ENCODE data around the gene ZIC5. TPM values are rescaled to one million over a fixed set of nuclear protein-coding genes. Genes with fewer than 3 reads are reported as not detected.
A peak's percentile ranks its signal among the peaks of the same experiment; 100 is the strongest.

Gene ZIC5
- total RNA-seq, 1 experiment from 2014 or later = 45.9 TPM

DNA sequence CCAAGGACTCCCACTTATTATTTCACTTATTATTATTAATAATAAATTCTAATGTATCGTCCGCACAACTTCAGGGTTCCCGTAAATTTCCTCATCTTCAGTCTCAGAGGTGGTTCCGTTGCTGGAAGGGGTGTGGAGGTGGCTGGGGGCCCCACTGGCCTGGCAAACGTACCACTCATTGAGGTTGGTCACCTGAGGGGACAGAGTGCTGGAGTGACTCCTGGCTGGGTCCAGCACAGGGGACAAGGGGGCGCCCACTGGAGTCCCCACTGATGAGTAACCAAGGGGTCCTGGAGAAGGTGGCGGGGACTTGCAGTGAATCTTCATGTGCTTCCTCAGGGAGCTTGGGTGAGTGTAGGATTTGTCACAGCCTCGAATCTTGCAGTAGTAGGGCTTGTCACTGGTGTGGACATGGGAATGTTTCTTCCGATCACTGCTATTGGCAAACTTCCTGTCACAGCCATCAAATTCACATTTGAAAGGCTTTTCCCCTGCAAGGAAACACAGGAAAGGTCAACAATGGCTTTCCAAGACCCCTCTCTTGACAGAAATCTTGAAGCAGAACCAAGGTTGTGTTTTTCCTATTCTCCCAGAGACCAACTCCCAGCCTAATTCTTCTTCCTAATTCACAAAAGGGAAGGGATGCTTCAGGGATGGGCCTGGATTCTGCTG, 6.1 kb downstream of the ZIC5 start:
- no peak overlapping the region for H3K4me3 ChIP-seq (ENCODE audit: insufficient read depth, low read depth, low read length)
- DNase-seq = no peak
- H3K27me3 ChIP-seq (ENCODE audit: control insufficient read depth, insufficient read depth, low read length) = peaks cover 43% of the 10 kb centered on the region
- peaks cover 7% of the 10 kb centered on the region for H3K36me3 ChIP-seq (replicated peaks; ENCODE audit: control insufficient read depth, insufficient read depth, low read length)

- Histone ChIP-seq H3K36me3 (replicated peaks; ENCODE audit: control insufficient read depth, insufficient read depth, low read length) (peaks cover 5% of the 10 kb centered on the region), H3K4me3 (ENCODE audit: insufficient read depth, low read depth, low read length) (no peak overlapping the region), H3K27me3 (ENCODE audit: control insufficient read depth, insufficient read depth, low read length) (peaks cover 50% of the 10 kb centered on the region)
- no peak for DNase-seq
Measured at GRCh38 chr13:99963816-99964339, 7.7 kb downstream of the ZIC5 start.

- peaks cover 45% of the 10 kb centered on the region for H3K27me3 ChIP-seq (ENCODE audit: control insufficient read depth, insufficient read depth, low read length)
Measured at GRCh38 chr13:99962242-99962641, 9.3 kb downstream of the ZIC5 start.

GRCh38 chr13:99961636-99962035, 9.9 kb downstream of the ZIC5 start:
- peaks cover 51% of the 10 kb centered on the region for H3K27me3 ChIP-seq (ENCODE audit: control insufficient read depth, insufficient read depth, low read length)

More at GRCh38 chr13:99962242-99962641, 9.3 kb downstream of the ZIC5 start:
- DNase-seq = no peak
- H3K4me3 ChIP-seq (ENCODE audit: insufficient read depth, low read depth, low read length) = no peak overlapping the region
- H3K36me3 ChIP-seq (replicated peaks; ENCODE audit: control insufficient read depth, insufficient read depth, low read length) = peaks cover 5% of the 10 kb centered on the region

DNA sequence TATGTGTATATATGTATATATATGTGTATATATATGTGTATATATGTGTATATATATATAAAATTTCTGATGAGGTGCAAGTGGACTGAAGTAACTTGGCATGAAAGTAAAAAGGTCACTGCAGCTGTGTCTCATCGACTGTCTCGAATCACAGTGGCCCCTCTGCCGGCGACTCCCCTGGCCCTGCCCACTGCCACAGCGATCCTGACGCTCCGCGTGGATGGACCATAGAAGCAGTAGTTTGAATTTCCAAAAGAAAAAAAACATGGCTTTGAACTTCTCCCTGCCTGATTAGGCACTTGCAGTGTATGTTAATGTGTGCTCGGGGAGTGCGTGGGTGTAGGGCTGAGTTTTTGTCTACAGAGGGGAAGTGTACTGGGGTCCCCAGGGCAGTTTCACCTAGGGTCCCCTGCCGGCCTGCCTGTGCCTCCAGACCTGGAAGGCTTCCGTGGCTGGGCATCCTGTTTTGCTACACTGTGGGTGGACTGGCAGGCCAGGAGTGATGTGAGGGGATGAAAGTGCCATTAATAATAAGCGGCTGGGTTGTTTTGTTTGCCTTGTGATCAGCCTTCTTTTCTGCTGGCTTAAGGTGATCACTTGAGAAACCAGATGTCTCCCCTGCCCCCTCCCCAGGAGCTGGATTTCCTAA, 10.8 kb downstream of the ZIC5 start:
- Histone ChIP-seq H3K27me3 (ENCODE audit: control insufficient read depth, insufficient read depth, low read length) (peaks cover 59% of the 10 kb centered on the region), H3K36me3 (replicated peaks; ENCODE audit: control insufficient read depth, insufficient read depth, low read length) (peaks cover 5% of the 10 kb centered on the region), H3K4me3 (ENCODE audit: insufficient read depth, low read depth, low read length) (no peak overlapping the region)
- DNase-seq = peak; percentile 59

More at GRCh38 chr13:99961636-99962035, 9.9 kb downstream of the ZIC5 start:
- no peak for DNase-seq
- H3K4me3 ChIP-seq (ENCODE audit: insufficient read depth, low read depth, low read length) = no peak overlapping the region
- peaks cover 5% of the 10 kb centered on the region for H3K36me3 ChIP-seq (replicated peaks; ENCODE audit: control insufficient read depth, insufficient read depth, low read length)

- peaks cover 70% of the 10 kb centered on the region for H3K27me3 ChIP-seq (ENCODE audit: control insufficient read depth, insufficient read depth, low read length)
- peak; percentile 88 for DNase-seq
- H3K4me3 ChIP-seq (ENCODE audit: insufficient read depth, low read depth, low read length) = peak overlapping the region; percentile 41
- H3K36me3 ChIP-seq (replicated peaks; ENCODE audit: control insufficient read depth, insufficient read depth, low read length) = peaks cover under 1% of the 10 kb centered on the region
Measured at GRCh38 chr13:99959540-99960230, 11.9 kb downstream of the ZIC5 start.

DNA sequence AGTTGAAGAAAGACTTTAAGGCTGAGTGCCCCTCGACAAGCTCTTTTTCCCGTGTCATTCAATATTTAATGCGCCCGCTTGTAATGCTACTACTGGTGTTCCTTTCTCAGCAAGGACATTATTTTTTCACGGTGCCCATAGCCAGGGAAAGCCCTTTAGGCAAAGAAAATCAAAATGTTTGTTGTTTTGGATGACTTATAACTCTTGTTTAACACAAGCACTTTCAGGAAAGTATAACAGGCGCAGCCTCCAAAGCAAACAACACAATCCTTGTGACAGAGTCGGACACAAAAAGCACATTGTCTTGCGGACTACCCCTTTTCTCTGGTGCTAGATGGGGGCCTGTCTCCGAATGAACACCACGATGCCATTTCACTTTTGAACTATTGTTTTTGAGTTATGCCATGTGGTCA, 12.4 kb downstream of the ZIC5 start:
- peak; percentile 46 for DNase-seq

GRCh38 chr13:99958406-99959126, 13.0 kb downstream of the ZIC5 start:
- Histone ChIP-seq H3K36me3 (replicated peaks; ENCODE audit: control insufficient read depth, insufficient read depth, low read length) (no peaks in the 10 kb centered on the region), H3K4me3 (ENCODE audit: insufficient read depth, low read depth, low read length) (peak overlapping the region; percentile 41), H3K27me3 (ENCODE audit: control insufficient read depth, insufficient read depth, low read length) (peaks cover 77% of the 10 kb centered on the region)
- peak; percentile 83 for DNase-seq

More for the DNA sequence above, 12.4 kb downstream of the ZIC5 start:
- Histone ChIP-seq H3K4me3 (ENCODE audit: insufficient read depth, low read depth, low read length) (peak overlapping the region; percentile 41), H3K36me3 (replicated peaks; ENCODE audit: control insufficient read depth, insufficient read depth, low read length) (no peaks in the 10 kb centered on the region), H3K27me3 (ENCODE audit: control insufficient read depth, insufficient read depth, low read length) (peaks cover 76% of the 10 kb centered on the region)

- H3K27me3 ChIP-seq (ENCODE audit: control insufficient read depth, insufficient read depth, low read length) = peaks cover 68% of the 10 kb centered on the region
- peak overlapping the region; percentile 50 for H3K4me3 ChIP-seq (ENCODE audit: insufficient read depth, low read depth, low read length)
- H3K36me3 ChIP-seq (replicated peaks; ENCODE audit: control insufficient read depth, insufficient read depth, low read length) = no peaks in the 10 kb centered on the region
- DNase-seq = peak; percentile 85
Measured at GRCh38 chr13:99956473-99957349, 14.9 kb downstream of the ZIC5 start.

DNA sequence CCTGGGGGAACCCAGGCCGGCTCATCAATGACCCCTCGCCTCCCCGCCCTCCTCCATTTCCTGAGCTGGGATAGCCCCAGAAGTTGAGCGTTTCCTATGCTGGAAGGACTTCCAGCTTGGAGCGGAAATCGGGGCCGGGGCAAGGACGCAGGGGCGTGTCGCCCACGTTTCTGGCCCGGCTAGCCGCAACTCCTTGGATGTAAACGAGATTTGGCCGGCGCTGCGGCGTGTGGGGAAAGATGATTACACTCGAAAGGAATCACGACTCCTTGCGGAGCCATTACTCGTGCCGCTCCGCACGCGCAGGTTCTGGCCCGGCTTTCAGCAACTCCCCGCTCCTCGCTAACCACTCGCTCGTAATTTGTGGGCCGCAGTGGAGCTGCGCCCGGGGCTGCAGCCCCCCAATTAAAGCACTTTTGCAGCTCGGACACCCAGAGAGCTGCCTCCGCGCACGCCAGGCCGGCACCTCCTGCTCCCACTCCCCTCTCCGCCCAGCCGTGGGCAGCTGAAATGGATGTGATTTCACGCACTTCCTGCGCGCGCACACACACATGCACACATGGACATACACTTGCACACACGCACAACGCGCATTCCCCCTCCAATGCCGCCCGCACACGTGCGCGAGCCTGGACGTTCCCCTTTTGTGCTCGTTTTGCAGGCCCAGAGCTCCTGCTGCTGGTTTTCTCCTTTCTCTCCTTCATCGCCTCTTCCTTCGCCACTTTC, 15.7 kb downstream of the ZIC5 start:
- H3K36me3 ChIP-seq (replicated peaks; ENCODE audit: control insufficient read depth, insufficient read depth, low read length) = no peaks in the 10 kb centered on the region
- H3K27me3 ChIP-seq (ENCODE audit: control insufficient read depth, insufficient read depth, low read length) = peaks cover 62% of the 10 kb centered on the region
- peak; percentile 72 for DNase-seq
- peak overlapping the region; percentile 50 for H3K4me3 ChIP-seq (ENCODE audit: insufficient read depth, low read depth, low read length)

GRCh38 chr13:99955107-99955746, 16.3 kb downstream of the ZIC5 start:
- Histone ChIP-seq H3K27me3 (ENCODE audit: control insufficient read depth, insufficient read depth, low read length) (peaks cover 55% of the 10 kb centered on the region), H3K36me3 (replicated peaks; ENCODE audit: control insufficient read depth, insufficient read depth, low read length) (no peaks in the 10 kb centered on the region), H3K4me3 (ENCODE audit: insufficient read depth, low read depth, low read length) (peak overlapping the region; percentile 50; the same call in 1 of the 2 replicates)
- peak; percentile 52 for DNase-seq

DNA sequence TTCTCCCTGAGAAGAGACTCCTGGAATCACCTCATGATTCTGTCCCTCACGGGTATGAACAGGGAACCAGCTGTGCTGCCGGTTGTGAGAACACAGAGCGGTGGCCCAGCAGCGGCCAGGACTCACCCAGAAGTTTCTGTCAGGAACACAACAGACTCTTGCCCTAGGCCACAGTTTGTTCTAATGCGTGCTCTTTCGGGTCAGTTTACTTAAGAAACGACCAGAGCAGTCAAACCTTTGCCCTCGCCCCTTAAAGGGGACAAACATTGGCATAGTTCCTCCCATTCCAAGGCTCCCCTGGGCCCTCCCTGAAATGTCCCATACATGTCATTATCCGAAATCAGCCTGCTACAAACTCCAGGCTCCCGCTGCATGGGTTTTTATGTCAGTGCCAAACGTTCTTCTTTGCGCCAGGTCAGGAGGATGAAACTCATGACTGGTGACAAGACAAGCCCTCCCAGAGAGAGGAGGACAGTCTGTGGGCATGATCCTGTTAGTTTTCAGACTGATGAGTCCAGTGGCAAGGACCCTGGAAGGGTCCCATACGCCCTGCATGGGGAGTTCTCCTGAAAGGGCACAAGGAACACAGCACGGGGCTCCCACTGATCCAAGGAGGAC, 18.3 kb downstream of the ZIC5 start:
- H3K36me3 ChIP-seq (replicated peaks; ENCODE audit: control insufficient read depth, insufficient read depth, low read length) = no peaks in the 10 kb centered on the region
- no peak overlapping the region for H3K4me3 ChIP-seq (ENCODE audit: insufficient read depth, low read depth, low read length)
- no peak for DNase-seq
- H3K27me3 ChIP-seq (ENCODE audit: control insufficient read depth, insufficient read depth, low read length) = peaks cover 36% of the 10 kb centered on the region
